NB4 (cell line): ENCODE measurements around the gene KCNQ2.

Experiments used
- CTCF ChIP-seq: IDR thresholded peaks from one replicate; pipeline ENCODE4 v1.5.1; 2012; ENCODE audit warnings: low read depth, low read length
- MAX ChIP-seq: IDR thresholded peaks from 2 replicates; pipeline ENCODE4 v1.6.1; 2011; ENCODE audit warnings: low read depth, low read length
- POLR2A ChIP-seq: IDR thresholded peaks from 2 replicates; pipeline ENCODE4 v1.6.1; 2011; ENCODE audit warnings: mild to moderate bottlenecking; ENCODE audit not compliant: insufficient read length; ENCODE audit errors: extremely low read depth

GRCh38 chr20:63422653-63423052, 49.8 kb downstream of the KCNQ2 start:
- TF ChIP-seq CTCF (no peak), MAX (no peak), POLR2A (no peak)
